Muscle of arm (tissue), 12 donors: ENCODE results near the gene ZBED1. TPM values are rescaled to one million over a fixed set of nuclear protein-coding genes. Genes with fewer than 3 reads are reported as not detected.
"Not testable (repeated sequence)": the region's sequence is repeated elsewhere in the genome, so short reads cannot be mapped to it uniquely, and the experiment has no call there.

Source experiments
- DNase-seq: peaks from one replicate; pipeline ENCODE4 v3.0.0-alpha.2; 2013
- polyA plus RNA-seq, 12 donors: library from polyadenylated mRNA; unstranded; fragments of 120-200 nt; gene quantifications; one replicate each; pipeline ENCODE4 v1.2.1, GENCODE V29; 2013; ENCODE audit not compliant: insufficient read length in 12 of 12

The ZBED1 gene
- polyA plus RNA-seq, 12 donors, result 16.7 to 31.0 (median 21.1) TPM; not detected in 1

DNA sequence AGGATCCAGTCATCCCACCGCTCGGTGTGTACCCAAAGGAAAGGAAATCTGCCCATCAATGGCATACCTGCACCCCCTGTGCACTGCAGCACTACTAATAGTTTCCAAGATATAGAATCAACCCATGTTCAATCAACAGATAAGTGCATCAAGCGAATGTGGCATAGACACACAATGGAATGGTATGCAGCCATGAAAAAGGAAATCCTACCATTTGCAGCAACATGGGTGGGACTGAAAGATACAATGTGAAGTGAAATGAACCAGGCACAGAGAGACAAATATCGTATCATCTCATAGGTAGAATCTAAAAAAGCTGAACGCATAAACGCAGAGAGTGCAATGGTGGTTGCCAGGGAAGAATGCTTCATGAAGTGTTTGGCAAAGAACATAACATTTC lies 42.5 kb downstream of the ZBED1 start:
- no peak for DNase-seq

DNA sequence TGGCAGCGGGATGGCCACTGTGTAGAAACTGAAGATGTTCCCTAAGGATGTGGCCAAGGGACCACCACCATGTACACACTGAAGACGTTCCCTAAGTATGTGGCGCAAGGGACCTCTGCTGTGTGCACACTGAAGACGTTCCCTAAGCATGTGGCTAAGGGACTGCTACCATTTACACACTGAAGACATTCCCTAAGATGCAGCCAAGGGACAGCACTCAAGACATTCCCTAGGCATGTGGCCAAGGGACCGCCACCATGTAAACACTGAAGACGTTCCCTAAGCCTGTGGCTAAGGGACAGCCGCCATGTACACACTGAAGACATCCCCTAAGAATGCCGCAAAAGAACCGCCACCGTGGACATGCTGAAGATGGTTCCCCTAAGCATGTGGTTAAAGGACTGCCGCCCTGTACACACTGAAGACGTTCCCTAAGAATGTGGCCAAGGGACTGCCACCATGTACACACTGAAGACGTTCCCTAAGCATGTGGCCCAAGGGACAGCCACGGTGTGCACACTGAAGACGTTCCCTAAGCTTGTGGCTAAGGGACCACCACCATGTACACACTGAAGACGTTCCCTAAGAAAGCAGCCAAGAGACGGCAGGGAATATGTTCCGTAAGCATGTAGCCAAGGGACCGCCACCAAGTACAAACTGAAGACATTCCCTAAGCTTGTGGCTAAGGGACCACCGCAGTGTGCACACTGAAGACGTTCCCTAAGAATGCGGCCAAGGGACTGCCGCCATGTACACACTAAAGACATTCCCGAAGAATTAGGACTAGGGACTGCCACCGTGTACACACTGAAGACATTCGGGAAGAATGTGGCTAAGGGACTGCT lies 43.3 kb downstream of the ZBED1 start:
- DNase-seq, result no peak

DNA sequence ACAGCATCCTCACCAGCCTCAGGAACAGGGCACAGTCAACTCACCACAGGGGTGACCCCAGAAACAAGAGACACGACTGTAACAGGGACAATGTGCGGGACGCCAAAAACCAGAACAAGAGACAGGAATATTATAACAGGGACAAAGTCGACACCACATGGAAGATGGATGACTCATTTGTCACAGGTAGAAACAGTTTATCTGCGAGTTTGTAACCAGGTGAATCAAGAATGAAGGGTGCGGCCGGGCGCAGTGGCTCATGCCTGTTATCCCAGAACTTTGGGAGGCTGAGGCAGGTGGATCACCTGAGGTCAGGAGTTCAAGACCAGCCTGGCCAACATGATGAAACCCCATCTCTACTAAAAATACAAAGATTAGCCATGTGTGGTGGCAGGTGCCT lies 44.7 kb downstream of the ZBED1 start:
- DNase-seq, result not testable (repeated sequence)

DNA sequence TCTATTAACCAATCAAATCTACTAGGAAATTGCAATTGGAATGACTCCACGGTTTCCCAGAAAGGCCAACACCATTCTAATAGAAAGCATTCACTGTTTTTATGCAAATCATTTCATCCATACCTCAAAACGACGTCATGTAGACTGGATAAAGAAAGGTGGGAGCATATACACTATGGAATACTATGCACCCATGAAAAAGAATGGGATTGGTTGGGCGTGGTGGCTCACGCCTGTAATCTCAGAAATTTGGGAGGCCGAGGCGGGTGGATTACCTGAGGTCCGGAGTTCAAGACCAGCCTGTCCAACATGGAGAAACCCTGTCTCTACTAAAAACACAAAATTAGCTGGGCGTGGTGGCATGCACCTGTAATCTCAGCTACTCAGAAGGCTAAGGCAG lies 46.2 kb downstream of the ZBED1 start:
- DNase-seq, result not testable (repeated sequence)

DNA sequence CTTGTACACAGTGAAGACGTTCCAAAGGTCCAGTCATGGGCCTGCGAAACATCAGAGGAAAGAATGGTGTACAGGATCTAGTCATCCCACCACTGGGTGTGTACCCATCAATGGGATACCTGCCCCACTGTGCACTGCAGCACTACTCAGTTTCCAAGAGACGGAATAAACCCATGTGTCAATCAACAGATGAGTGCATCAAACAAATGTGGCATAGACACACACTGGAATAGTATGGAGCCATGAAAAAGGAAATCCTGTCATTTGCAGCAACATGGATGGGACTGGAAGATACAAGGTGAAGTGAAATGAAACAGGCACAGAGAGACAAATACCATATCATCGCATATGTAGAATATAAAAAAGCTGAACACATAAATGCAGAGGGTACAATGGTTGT lies 48.0 kb downstream of the ZBED1 start:
- no peak for DNase-seq

DNA sequence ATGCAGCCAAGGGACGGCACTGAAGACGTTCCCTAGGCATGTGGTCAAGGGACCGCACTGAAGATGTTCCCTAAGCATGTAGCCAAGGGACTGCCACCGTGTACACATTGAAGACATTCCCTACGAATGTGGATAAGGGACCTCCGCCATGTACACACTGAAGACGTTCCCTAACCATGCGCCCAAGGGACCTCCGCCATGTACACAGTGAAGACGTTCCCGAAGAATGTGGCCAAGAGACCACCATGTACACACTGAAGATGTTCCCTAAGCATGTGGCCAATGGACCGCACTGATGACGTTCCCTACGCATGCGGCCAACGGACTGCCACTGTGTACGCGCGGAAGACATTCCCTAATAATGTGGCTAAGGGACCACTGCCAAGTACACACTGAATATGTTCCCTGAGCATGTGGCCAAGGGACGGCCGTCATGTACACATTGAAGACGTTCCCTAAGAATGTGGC lies 48.4 kb downstream of the ZBED1 start:
- DNase-seq, result no peak

DNA sequence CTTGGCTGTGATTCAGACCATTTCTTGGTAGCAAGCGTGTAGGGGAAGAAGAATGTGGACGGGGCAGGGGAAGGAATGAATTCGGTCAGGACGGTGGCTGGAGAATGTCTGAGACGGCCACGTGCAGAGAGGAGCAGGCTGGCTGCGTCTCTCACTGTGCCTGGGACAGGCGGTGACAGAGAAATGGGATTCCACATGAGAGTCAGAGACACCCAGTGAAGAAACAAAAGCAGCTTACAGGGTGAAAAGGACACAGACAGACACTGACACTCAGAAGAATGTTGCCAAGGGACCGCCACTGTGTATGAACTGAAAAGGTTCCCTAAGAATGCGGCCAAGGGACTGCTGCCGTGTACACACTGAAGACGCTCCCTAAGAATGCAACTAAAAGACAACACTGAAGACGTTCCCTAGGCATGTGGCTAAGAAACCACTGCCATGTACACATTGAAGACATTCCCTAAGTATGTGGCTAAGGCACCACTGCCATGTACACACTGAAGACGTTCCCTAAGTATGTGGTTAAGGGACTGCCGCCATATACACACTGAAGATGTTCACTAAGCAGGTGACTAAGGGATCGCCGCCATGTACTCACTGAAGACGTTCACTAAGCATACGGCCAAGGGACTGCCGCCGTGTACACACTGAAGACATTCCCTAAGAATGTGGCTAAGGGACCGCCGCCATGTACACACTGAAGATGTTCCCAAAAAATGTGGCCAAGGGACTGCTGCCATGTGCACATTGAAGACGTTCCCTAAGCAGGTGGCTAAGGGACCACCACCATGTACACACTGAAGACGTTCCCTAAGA lies 49.1 kb downstream of the ZBED1 start:
- no peak for DNase-seq

DNA sequence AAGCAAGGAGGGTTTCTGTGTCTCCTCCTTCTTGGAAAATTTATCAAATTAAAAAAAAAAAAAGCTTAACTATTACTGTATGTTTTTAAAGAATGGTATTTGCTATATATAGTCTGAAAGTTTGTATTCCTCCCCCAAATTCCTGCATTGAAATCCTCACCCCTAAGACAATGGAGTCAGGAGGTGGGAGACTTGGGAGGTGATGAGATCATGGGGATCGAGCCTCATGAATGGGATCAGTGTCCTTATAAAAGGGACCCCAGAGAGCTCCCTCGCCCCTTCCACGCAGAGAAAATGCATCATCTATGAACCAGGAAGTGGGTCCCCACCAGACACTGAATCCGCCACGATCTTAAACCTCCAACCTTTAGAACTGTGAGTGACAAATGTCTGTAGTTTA lies 50.1 kb downstream of the ZBED1 start:
- DNase-seq, result no peak

DNA sequence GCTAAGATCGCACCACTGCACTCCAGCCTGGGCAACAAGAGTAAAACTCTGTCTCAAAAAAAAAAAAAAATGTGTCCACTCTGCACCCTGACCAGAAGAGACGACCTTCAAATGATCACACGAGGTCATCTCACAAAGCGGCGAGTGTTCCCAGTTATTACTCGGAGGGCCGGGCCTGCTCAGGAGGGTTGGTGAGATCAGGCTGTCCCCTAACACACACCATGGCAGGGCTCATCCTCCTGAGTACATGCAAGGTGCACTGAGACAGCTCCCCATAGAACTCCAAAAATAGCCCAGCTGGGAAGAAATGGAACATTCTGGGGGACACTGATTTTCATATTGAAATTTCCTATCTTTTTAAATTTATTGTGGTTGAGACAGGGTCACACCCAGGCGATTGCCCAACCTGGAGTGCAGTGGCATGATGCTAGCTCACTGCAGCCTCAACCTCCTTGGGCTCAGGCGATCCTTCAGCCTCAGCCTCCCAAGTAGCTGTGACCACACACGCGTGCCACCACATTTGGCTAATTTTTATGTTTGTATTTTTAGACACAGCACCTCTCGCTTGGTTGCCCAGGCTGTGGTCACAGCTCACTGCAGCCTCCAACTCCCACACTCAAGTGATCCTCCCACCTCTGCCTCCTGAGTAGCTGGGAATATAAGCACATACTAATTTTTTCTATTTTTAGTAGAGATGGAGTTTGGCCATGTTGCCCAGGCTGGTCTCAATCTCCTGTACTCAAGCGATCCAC lies 51.5 kb downstream of the ZBED1 start:
- DNase-seq, result no peak

DNA sequence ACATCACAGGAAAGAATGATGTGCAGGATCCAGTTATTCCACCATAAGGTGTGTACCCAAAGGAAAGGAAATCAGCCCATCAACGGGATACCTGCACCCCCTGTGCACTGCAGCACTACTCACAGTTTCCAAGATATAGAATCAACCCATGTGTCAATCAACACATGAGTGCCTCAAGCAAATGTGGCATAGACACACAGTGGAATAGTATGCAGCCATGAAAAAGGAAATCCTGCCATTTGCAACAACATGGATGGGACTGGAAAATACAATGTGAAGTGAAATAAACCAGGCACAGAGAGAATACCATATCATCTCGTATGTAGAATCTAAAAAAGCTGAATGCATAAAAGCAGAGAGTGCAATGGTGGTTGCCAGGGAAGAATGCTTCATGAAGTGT lies 53.3 kb downstream of the ZBED1 start:
- DNase-seq, result no peak

DNA sequence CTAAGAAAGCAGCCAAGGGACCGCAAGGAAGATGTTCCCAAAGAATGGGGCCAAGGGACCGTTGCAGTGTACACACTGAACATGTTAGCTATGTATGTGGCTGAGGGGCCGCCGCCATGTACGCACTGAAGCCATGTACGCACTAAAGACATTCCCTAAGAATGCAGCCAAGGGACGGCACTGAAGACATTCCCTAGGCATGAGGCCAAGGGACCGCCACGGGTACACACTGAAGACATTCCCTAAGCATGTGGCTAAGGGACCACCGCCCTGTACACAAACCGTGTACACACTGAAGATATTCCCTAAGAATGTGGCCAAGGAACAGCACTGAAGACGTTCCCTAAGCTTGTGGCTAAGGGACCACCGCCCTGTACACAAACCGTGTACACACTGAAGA lies 54.0 kb downstream of the ZBED1 start:
- DNase-seq, result no peak

DNA sequence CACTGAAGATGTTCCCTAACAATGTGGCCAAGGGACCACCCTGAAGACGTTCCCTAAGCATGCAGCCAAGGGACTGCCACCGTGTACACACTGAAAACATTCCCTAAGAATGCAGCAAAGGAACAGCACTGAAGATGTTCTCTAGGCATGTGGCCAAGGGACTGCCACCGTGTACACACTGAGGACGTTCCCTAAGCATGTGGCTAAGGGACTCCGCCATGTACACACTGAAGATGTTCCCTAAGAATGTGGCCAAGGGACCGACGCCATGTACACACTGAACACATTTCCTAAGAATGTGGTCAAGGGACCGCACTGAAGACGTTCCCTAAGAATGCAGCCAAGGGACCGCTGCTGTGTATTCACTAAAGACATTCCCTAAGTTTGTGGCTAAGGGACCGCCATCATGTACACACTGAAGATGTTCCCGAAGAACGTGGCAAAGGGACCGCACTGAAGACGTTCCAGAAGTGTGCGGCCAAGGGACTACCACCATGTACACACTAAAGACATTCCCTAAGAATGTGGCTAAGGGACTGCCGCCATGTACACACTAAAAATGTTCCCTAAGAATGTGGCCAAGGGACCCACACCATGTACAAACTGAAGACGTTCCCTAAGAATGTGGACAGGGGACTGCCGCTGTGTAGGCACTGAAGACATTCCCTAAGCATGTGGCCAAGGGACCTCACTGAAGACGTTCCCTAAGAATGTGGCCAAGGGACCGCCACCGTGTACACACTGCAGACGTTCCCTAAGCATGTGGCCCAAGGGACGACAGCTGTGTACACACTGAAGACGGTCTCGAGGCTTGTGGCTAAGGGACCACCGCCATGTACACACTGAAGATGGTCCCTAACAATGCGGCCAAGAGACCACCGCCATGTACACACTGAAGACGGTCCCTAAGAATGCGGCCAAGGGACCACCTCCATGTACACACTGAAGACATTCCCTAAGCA lies 54.8 kb downstream of the ZBED1 start:
- no peak for DNase-seq

DNA sequence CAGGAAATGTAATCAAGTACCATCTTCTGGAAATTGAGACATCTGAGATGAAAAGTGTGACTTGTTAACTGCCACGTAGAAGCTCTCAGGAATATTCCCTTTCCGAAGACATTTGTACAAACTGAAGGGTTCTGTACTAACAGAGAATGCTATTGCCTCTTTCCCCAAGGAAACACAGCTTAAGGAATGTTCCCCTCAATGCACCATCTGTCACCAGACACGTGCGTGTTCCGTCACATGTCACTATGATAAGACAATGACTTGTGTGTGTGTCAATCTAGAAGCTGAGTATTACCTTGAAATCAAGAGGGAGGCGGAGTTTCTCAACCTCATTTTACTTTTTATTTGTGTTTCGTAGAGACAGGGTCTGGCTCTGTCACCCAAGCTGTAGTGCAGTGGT lies 58.1 kb downstream of the ZBED1 start:
- no peak for DNase-seq

DNA sequence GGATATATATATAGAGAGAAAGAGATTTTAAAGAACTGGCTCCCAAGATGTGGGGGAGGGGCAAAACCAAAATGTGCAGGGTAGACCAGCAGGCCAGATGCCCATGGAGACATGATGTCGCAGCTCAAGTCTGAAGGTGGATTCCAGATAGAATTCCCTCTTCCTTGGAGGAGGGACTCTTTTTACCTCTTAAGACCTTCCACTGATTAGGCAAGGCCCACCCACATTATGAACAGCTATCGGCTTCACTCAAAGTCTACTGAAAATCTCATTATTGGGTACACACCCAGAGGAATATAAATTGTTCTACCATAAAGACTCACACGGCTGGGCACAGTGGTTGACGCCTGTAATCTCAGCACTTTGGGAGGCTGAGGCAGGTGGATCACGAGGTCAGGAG lies 59.3 kb downstream of the ZBED1 start:
- no peak for DNase-seq

DNA sequence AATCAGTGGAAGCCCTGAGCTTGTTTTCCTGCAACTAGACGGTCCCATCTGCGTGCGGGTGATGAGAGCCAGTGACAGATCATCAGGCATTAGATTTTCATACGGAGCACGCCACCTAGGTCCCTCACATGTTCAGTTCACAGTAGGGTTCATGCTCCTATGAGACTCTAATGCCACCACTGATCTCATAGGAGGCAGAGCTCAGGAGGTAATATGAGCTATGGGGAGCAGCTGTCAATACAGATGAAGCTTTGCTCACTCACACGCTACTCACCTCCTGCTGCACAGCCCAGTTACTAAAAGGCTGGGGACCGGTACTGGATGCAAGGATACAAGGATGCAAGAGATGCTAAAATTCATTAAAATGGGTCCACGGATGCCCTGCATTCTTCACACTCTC lies 61.2 kb downstream of the ZBED1 start:
- no peak for DNase-seq

Other genes starting within 250 kb of the ZBED1 start
- 10 to 100 TPM in 11 of 12 donors, not detected in 1; 10.4 to 31.5 (median 12.3) TPM for gene DHRSX, start within 50 bp of the ZBED1 start, polyA plus RNA-seq
- 100 to 1,000 TPM in 11 of 12 donors, not detected in 1; 151 to 487 (median 265) TPM for gene CD99, start 190.3 kb upstream of the ZBED1 start, polyA plus RNA-seq